ENCODE measurements around the gene DNAH2.
"Not testable (repeated sequence)": the region's sequence is repeated elsewhere in the genome, so short reads cannot be mapped to it uniquely, and the experiment has no call there.

GRCh38 chr17:7809791-7810343 lies 92.3 kb downstream of the DNAH2 start:
- TF ChIP-seq, protein P1, sequence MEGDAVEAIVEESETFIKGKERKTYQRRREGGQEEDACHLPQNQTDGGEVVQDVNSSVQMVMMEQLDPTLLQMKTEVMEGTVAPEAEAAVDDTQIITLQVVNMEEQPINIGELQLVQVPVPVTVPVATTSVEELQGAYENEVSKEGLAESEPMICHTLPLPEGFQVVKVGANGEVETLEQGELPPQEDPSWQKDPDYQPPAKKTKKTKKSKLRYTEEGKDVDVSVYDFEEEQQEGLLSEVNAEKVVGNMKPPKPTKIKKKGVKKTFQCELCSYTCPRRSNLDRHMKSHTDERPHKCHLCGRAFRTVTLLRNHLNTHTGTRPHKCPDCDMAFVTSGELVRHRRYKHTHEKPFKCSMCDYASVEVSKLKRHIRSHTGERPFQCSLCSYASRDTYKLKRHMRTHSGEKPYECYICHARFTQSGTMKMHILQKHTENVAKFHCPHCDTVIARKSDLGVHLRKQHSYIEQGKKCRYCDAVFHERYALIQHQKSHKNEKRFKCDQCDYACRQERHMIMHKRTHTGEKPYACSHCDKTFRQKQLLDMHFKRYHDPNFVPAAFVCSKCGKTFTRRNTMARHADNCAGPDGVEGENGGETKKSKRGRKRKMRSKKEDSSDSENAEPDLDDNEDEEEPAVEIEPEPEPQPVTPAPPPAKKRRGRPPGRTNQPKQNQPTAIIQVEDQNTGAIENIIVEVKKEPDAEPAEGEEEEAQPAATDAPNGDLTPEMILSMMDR (conservative IDR thresholded peaks at IDR 0.05 in 1 of 2, IDR thresholded peaks at IDR 0.05 in 1 of 2; ENCODE audit: extremely low read depth in 1 of 2, insufficient read depth in 1 of 2, low read depth in 1 of 2, low read length in 2 of 2), result not testable (repeated sequence)
- not testable (repeated sequence) for TF ChIP-seq EZH2 (IDR thresholded peaks at IDR 0.05; ENCODE audit: borderline replicate concordance, low read length)

Data from mammary epithelial cell (primary cell).